Right lobe of liver (tissue), 6 donors: Measurements from ENCODE around the gene CHST11. TPM values are rescaled to one million over a fixed set of nuclear protein-coding genes. Genes with fewer than 3 reads are reported as not detected.

Source experiments
- ATAC-seq, 4 donors: fragments of 200-7000 bp; cut with Tn5 transposase; one replicate each; pipeline ENCODE4 v1.9.1; 2020; ENCODE audit warnings: mild to moderate bottlenecking in 4 of 4, moderate library complexity in 4 of 4
- DNase-seq, 3 donors: peaks; one replicate each; pipeline ENCODE4 v3.0.0-alpha.2; 2020
- H3K27ac ChIP-seq, 3 donors: fragments of 200-600 bp; one replicate each; pipeline ENCODE4 v1.8.0; 2022
- H3K27me3 ChIP-seq, 2 donors: fragments of 200-600 bp; one replicate each; pipeline ENCODE4 v1.8.0; 2022
- H3K36me3 ChIP-seq, 4 donors: fragments of 200-600 bp; sonication (generic) in 1 of 4; one replicate each; pipeline versions ENCODE4 v1.5.1 to v1.8.0; 2017 to 2022; ENCODE audit warnings: control low read depth in 1 of 4
- H3K4me1 ChIP-seq, 4 donors: fragments of 200-600 bp; sonication (generic) in 1 of 4; one replicate each; pipeline versions ENCODE4 v1.5.1 to v1.8.0; 2017 to 2022; ENCODE audit warnings: control low read depth in 1 of 4
- H3K4me3 ChIP-seq, 3 donors: fragments of 200-600 bp; one replicate each; pipeline ENCODE4 v1.8.0; 2022
- H3K9me3 ChIP-seq, 4 donors: fragments of 200-600 bp; sonication (generic) in 1 of 4; one replicate each; pipeline versions ENCODE4 v1.5.1 to v1.8.0; 2017 to 2022; ENCODE audit warnings: control low read depth in 1 of 4
- POLR2A ChIP-seq: fragments of 450-650 bp; IDR thresholded peaks from one replicate; pipeline ENCODE4 v1.6.1; 2017; ENCODE audit warnings: antibody characterized with exemption, mild to moderate bottlenecking
- WGBS: methylation state at CpG from one replicate; pipeline ENCODE4 v1.1.6; 2018; ENCODE audit warnings: low coverage, low lambda C conversion rate; ENCODE audit not compliant: insufficient coverage; ENCODE audit errors: missing lambda C conversion rate; 5-methylcytosine and 5-hydroxymethylcytosine counted together
- intact Hi-C, 2 donors: fragments of 100-400 bp; cut with DNase I; formaldehyde crosslinking; loops; one replicate each; pipeline versions ENCODE4 v1.11.2 to v1.14.1; 2022
- total RNA-seq, 6 experiments: library from RNA; depleted of rRNA in 2 of 6; stranded (reverse); fragments of >200 nt in 2 of 6; fragmentation: NEBNext Ultra II Directional in 3 of 6; extraction: Animal tissue kit (Norgen Biotek cat#: 25700) in 3 of 6; gene quantifications; one replicate each; pipeline versions ENCODE4 v1.1.0 to v1.2.4, GENCODE V29; 2016 to 2023
- TF ChIP-seq, protein P1 (sequence below), 4 donors: fragments of 200-600 bp in 3 of 4; fragments of 450-650 bp in 1 of 4; IDR thresholded peaks; one replicate each; pipeline versions ENCODE4 v1.5.1 to v1.8.0; 2016 to 2022; ENCODE audit warnings: antibody characterized with exemption in 4 of 4, mild to moderate bottlenecking in 2 of 4
- donor health status: DM: no; HTN: yes; CAD: no.
- donor health status: DM: no; HTN: no; CAD: no.
- donor health status: DM: no; HTN: no; CAD: no.
- donor health status: DM: no; HTN: yes; CAD: no.
- donor health status: DM: no; HTN: yes; CAD: no.

The CHST11 gene
- total RNA-seq, 6 experiments from 2014 or later = 0.57 to 10.4 (median 3.5) TPM

- Histone ChIP-seq H3K4me3 (no peak overlapping the region), H3K9me3 (no peaks in the 10 kb centered on the region), H3K27ac (no peak overlapping the region), H3K27me3 (no peaks in the 10 kb centered on the region), H3K36me3 (no peaks in the 10 kb centered on the region), H3K4me1 (peaks cover 0 to 6% (median 0%) of the 10 kb centered on the region in 4 donors)
- no peak for ATAC-seq
- intact Hi-C loops = no loop called here
- no peak for TF ChIP-seq POLR2A
- TF ChIP-seq, protein P1, sequence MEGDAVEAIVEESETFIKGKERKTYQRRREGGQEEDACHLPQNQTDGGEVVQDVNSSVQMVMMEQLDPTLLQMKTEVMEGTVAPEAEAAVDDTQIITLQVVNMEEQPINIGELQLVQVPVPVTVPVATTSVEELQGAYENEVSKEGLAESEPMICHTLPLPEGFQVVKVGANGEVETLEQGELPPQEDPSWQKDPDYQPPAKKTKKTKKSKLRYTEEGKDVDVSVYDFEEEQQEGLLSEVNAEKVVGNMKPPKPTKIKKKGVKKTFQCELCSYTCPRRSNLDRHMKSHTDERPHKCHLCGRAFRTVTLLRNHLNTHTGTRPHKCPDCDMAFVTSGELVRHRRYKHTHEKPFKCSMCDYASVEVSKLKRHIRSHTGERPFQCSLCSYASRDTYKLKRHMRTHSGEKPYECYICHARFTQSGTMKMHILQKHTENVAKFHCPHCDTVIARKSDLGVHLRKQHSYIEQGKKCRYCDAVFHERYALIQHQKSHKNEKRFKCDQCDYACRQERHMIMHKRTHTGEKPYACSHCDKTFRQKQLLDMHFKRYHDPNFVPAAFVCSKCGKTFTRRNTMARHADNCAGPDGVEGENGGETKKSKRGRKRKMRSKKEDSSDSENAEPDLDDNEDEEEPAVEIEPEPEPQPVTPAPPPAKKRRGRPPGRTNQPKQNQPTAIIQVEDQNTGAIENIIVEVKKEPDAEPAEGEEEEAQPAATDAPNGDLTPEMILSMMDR (IDR thresholded peaks at IDR 0.05) = no peak
- WGBS = 100% methylated on average over 1 of the region's 1 CpG
- no peak for DNase-seq
These were observed 337.2 kb downstream of the CHST11 start for GRCh38 chr12:104793968-104794367.

- Histone ChIP-seq H3K27me3 (no peaks in the 10 kb centered on the region), H3K4me3 (no peak overlapping the region), H3K9me3 (no peaks in the 10 kb centered on the region), H3K36me3 (no peaks in the 10 kb centered on the region), H3K4me1 (peaks cover 0 to 5% (median 0%) of the 10 kb centered on the region in 4 donors), H3K27ac (no peak overlapping the region)
- intact Hi-C loops = no loop called here
- no peak for DNase-seq
- ATAC-seq = no peak
- TF ChIP-seq, protein P1 (IDR thresholded peaks at IDR 0.05) = no peak
- TF ChIP-seq POLR2A = no peak
These were observed 339.7 kb downstream of the CHST11 start for GRCh38 chr12:104796475-104796862.

- Histone ChIP-seq H3K36me3 (peaks cover 0 to 3% (median 0%) of the 10 kb centered on the region in 4 donors), H3K27ac (no peak overlapping the region), H3K27me3 (no peaks in the 10 kb centered on the region), H3K9me3 (no peaks in the 10 kb centered on the region), H3K4me1 (peaks cover 0 to 5% (median 0%) of the 10 kb centered on the region in 4 donors), H3K4me3 (no peak overlapping the region)
- DNase-seq (no peak), ATAC-seq (no peak)
- TF ChIP-seq, protein P1 (IDR thresholded peaks at IDR 0.05) = no peak
- no peak for TF ChIP-seq POLR2A
- WGBS = 100% methylated on average over 1 of the region's 1 CpG
- intact Hi-C loops = no loop called here
These were observed 342.7 kb downstream of the CHST11 start for GRCh38 chr12:104799458-104799857.

- DNase-seq (no peak), ATAC-seq (no peak)
- intact Hi-C loops = no loop called here
- Histone ChIP-seq H3K27ac (no peak overlapping the region), H3K27me3 (no peaks in the 10 kb centered on the region), H3K9me3 (no peaks in the 10 kb centered on the region), H3K36me3 (peaks cover 0 to 3% (median 0%) of the 10 kb centered on the region in 4 donors), H3K4me1 (no peaks in the 10 kb centered on the region), H3K4me3 (no peak overlapping the region)
- 84% methylated on average over 4 of the region's 4 CpGs for WGBS
- no peak for TF ChIP-seq POLR2A
These were observed 344.3 kb downstream of the CHST11 start for GRCh38 chr12:104801005-104801404.

GRCh38 chr12:104801427-104801826 lies 344.7 kb downstream of the CHST11 start:
- Histone ChIP-seq H3K4me3 (no peak overlapping the region), H3K27me3 (no peaks in the 10 kb centered on the region), H3K9me3 (no peaks in the 10 kb centered on the region), H3K4me1 (no peaks in the 10 kb centered on the region), H3K27ac (no peak overlapping the region), H3K36me3 (peaks cover 0 to 3% (median 0%) of the 10 kb centered on the region in 4 donors)
- intact Hi-C loops = no loop called here
- ATAC-seq = no peak
- no peak for TF ChIP-seq POLR2A
- TF ChIP-seq, protein P1 (IDR thresholded peaks at IDR 0.05) = no peak
- no peak for DNase-seq
